Measurements from ENCODE around the gene CCL7.

CCL7 gene

GRCh38 chr17:34246881-34247280 lies 23.1 kb upstream of the CCL7 start:
- DNase-seq (ENCODE audit: low read depth, low spot score), result no peak

- DNase-seq (ENCODE audit: low read depth, low spot score), result no peak
These were observed 21.5 kb upstream of the CCL7 start for GRCh38 chr17:34248511-34249024.

- no peak for DNase-seq (ENCODE audit: low read depth, low spot score)
These were observed 21.0 kb upstream of the CCL7 start for GRCh38 chr17:34249061-34249460.

GRCh38 chr17:34249478-34249877 lies 20.5 kb upstream of the CCL7 start:
- no peak for DNase-seq (ENCODE audit: low read depth, low spot score)

GRCh38 chr17:34251186-34251585 lies 18.8 kb upstream of the CCL7 start:
- no peak for DNase-seq (ENCODE audit: low read depth, low spot score)

GRCh38 chr17:34252095-34252443 lies 18.0 kb upstream of the CCL7 start:
- no peak for DNase-seq (ENCODE audit: low read depth, low spot score)

- DNase-seq (ENCODE audit: low read depth, low spot score), result no peak
These were observed 17.4 kb upstream of the CCL7 start for GRCh38 chr17:34252444-34253138.

GRCh38 chr17:34253139-34253525 lies 16.9 kb upstream of the CCL7 start:
- no peak for DNase-seq (ENCODE audit: low read depth, low spot score)

GRCh38 chr17:34254146-34254545 lies 15.9 kb upstream of the CCL7 start:
- DNase-seq (ENCODE audit: low read depth, low spot score), result no peak

- DNase-seq (ENCODE audit: low read depth, low spot score), result no peak
These were observed 15.2 kb upstream of the CCL7 start, which contains the start of gene CCL2 for GRCh38 chr17:34254651-34255380. CCL2 (plus strand) TSS chr17:34255285; CDS start chr17:34255350, 65 bp downstream.

GRCh38 chr17:34255381-34255732 lies 14.7 kb upstream of the CCL7 start:
- DNase-seq (ENCODE audit: low read depth, low spot score), result no peak

- no peak for DNase-seq (ENCODE audit: low read depth, low spot score)
These were observed 14.2 kb upstream of the CCL7 start for GRCh38 chr17:34255841-34256240.

GRCh38 chr17:34257299-34257985 lies 12.6 kb upstream of the CCL7 start:
- no peak for DNase-seq (ENCODE audit: low read depth, low spot score)

- DNase-seq (ENCODE audit: low read depth, low spot score), result no peak
These were observed 12.1 kb upstream of the CCL7 start for GRCh38 chr17:34257986-34258326.

GRCh38 chr17:34259146-34259545 lies 10.9 kb upstream of the CCL7 start:
- no peak for DNase-seq (ENCODE audit: low read depth, low spot score)

GRCh38 chr17:34260861-34261260 lies 9.2 kb upstream of the CCL7 start:
- no peak for DNase-seq (ENCODE audit: low read depth, low spot score)

GRCh38 chr17:34261568-34262337 lies 8.3 kb upstream of the CCL7 start:
- no peak for DNase-seq (ENCODE audit: low read depth, low spot score)

- no peak for DNase-seq (ENCODE audit: low read depth, low spot score)
These were observed 4.3 kb upstream of the CCL7 start for GRCh38 chr17:34265711-34266110.

- no peak for DNase-seq (ENCODE audit: low read depth, low spot score)
These were observed 5.9 kb downstream of the CCL7 start for GRCh38 chr17:34275881-34276280.

- DNase-seq (ENCODE audit: low read depth, low spot score), result no peak
These were observed 6.8 kb downstream of the CCL7 start for GRCh38 chr17:34276826-34277225.

GRCh38 chr17:34283571-34283970 lies 13.6 kb downstream of the CCL7 start:
- DNase-seq (ENCODE audit: low read depth, low spot score), result no peak

GRCh38 chr17:34285286-34285792 lies 15.3 kb downstream of the CCL7 start, which contains the start of gene CCL11:
CCL11 (plus strand) TSS chr17:34285742; CDS start chr17:34285809, 67 bp downstream.
- no peak for DNase-seq (ENCODE audit: low read depth, low spot score)

All from brain pericyte (primary cell).